Measurements from ENCODE around the gene PLK5. TPM values are rescaled to one million over a fixed set of nuclear protein-coding genes. Genes with fewer than 3 reads are reported as not detected.
A peak's percentile ranks its signal among the peaks of the same experiment; 100 is the strongest.

The PLK5 gene
- total and polyA plus RNA-seq, 7 donors = 0.32 to 0.36 TPM; not detected in 5

DNA sequence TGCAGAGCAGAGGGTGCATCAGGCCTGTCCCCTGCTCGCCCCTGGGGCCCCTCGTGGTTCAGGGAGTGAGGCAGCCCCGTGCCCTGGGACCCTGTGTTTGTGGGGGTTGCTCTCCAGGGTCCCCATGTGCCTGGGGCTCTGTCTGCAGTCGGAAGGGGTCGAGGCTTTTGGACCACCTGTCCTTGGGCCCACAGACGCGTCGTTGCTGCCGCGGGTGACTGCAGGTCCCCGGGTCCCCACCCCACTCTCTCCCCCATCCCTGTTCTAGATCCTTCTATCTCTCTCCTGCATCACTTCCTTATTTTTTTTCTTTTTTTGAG is 35.6 kb upstream of the PLK5 start:
- Histone ChIP-seq H3K27me3 (peaks cover 6 to 19% (median 9%) of the 10 kb centered on the region in 3 donors), H3K9me3 (no peaks in the 10 kb centered on the region), H3K4me1 (peaks cover 0 to 21% (median 15%) of the 10 kb centered on the region in 4 donors), H3K4me3 (no peak overlapping the region), H3K36me3 (no peaks in the 10 kb centered on the region), H3K27ac (no peak overlapping the region)
- DNase-seq = no peak
- intact Hi-C loops (cut with DNase I) = no loop called here
- WGBS, 2 donors = 69 to 92% methylated on average over 11 of the region's 11 CpGs
- TF ChIP-seq EP300 (IDR thresholded peaks at IDR 0.05) = no peak
- TF ChIP-seq CTCF (IDR thresholded peaks at IDR 0.05) = no peak
- no peak for TF ChIP-seq POLR2AphosphoS5 (IDR thresholded peaks at IDR 0.05)
- TF ChIP-seq POLR2A (IDR thresholded peaks at IDR 0.05) = no peak

DNA sequence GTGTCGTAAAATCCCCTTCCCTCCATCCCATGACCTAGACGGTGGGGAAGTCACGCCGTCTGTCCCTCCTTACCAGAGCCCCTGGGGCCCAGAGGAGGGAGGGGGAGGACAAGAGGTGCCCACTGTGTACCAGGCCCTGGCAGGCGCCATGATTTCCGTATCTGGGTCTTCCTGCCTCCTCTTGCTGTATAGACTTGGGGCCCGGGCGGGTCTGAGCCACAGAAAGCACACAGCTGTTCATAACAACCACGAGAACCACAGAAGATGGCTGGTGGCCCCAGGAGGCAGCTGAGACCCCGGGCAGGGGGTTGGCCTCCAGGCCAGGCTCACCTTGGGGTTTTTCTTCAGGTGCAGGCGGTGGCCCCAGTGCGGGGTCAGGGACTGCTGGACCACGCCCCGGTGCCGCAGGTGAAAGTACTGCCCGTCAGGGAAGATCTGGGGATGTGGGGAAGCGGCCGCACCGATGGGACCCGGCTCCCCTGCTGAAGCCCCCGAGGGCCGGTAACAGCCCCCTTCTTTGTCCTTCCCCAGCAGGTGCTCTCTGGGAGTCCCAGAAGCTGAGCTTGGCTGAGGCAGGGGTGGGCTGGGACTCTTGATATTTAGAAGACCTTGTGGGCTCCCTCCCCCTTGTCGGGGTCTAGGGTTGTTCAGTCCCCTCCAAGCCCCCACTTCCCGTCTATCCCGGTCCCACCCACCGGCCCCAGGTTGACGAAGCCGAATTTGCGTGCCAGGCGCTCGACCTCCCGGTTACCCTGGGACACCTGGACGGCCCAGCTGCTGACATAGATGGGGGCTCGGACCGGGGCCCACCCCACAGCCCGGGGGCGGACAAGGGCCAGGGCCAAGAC is 34.2 kb upstream of the PLK5 start:
- Histone ChIP-seq H3K9me3 (no peaks in the 10 kb centered on the region), H3K4me1 (peaks cover 0 to 21% (median 15%) of the 10 kb centered on the region in 4 donors), H3K27me3 (peaks cover 6 to 19% (median 9%) of the 10 kb centered on the region in 3 donors), H3K4me3 (peak overlapping the region; percentile 37 to 60 (median 54)), H3K27ac (peak overlapping the region; percentile 76 to 83 (median 80)), H3K36me3 (no peaks in the 10 kb centered on the region)
- DNase-seq = no peak
- TF ChIP-seq POLR2A (IDR thresholded peaks at IDR 0.05) (no peak), POLR2AphosphoS5 (IDR thresholded peaks at IDR 0.05) (peak in 1 of 4 donors; percentile 50)
- 14 to 17% methylated on average over 37 of the region's 37 CpGs for WGBS, 2 donors
- intact Hi-C loops (cut with DNase I) = no loop called here

- peak in 2 of 4 donors; percentile 17 to 26 for TF ChIP-seq POLR2AphosphoS5 (IDR thresholded peaks at IDR 0.05)
- TF ChIP-seq CTCF (IDR thresholded peaks at IDR 0.05) = no peak
- no peak for TF ChIP-seq POLR2A (IDR thresholded peaks at IDR 0.05)
- no peak for TF ChIP-seq EP300 (IDR thresholded peaks at IDR 0.05)
- no peaks in the 10 kb centered on the region for H3K36me3 ChIP-seq
- H3K27ac ChIP-seq = peak within 1 kb of the TSS; percentile 76 to 83 (median 80)
- WGBS, 2 donors = 1% methylated on average over 74 of the region's 74 CpGs
- intact Hi-C loops (cut with DNase I) = no loop called here
- DNase-seq = peak; percentile 100
- H3K4me3 ChIP-seq = peak within 1 kb of the TSS; percentile 37 to 60 (median 54)
- H3K27me3 ChIP-seq = peaks cover 6 to 22% (median 13%) of the 10 kb centered on the region in 3 donors
- peaks cover 0 to 21% (median 15%) of the 10 kb centered on the region in 4 donors for H3K4me1 ChIP-seq
- H3K9me3 ChIP-seq = no peaks in the 10 kb centered on the region
Measured at GRCh38 chr19:1490311-1491113, 33.4 kb upstream of the PLK5 start, which contains the start of gene PCSK4. Gene PCSK4, minus strand, starts transcription at chr19:1490350. Its CDS starts 4 bp downstream, at chr19:1490346.

DNA sequence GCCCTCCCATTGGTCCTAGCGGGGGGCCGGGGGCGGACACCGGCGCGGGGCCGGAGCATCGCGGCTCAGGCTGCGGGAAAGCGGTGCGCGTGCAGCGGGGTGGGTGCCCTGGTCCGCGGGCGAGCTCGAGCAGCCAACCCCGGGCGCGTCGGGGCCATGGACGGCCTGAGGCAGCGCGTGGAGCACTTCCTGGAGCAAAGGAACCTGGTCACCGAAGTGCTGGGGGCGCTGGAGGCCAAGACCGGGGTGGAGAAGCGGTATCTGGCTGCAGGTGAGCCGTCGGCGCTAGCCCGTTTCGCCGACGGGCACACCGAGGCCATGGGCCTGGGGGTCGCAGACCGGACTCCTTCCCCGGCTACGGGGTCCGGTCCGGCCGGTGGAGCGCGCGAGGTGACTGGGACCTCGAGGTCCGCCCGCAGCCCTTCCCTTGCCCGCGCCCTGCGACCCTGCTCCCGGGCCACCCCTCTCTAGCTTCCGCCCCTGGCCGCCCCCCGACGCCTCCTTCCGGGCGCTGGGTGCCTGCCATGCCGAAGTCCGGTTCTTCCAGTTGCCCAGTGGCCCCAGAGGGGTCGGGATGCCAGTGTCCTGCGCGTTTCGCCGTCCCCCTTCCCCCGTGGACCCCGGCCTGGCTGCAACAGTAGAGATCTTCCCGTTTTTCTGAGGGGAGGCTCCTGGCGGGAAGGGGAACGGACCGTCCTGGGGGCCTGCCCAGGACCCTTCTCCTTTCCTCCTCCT is 32.6 kb upstream of the PLK5 start, which contains the start of gene REEP6:
TSS of gene REEP6 (plus strand) at position 68 of the 735 bp plus-strand sequence. CDS start at position 157, 89 bp downstream.
- H3K9me3 ChIP-seq = no peaks in the 10 kb centered on the region
- H3K4me1 ChIP-seq = peaks cover 0 to 21% (median 15%) of the 10 kb centered on the region in 4 donors
- TF ChIP-seq POLR2AphosphoS5 (IDR thresholded peaks at IDR 0.05) (peak in 1 of 4 donors; percentile 13), CTCF (IDR thresholded peaks at IDR 0.05) (no peak)
- intact Hi-C loops (cut with DNase I) = no loop called here
- 2 to 4% methylated on average over 73 of the region's 73 CpGs for WGBS, 2 donors
- no peak for DNase-seq
- peaks cover 6 to 27% (median 15%) of the 10 kb centered on the region in 3 donors for H3K27me3 ChIP-seq
- peak within 1 kb of the TSS; percentile 37 to 60 (median 54) for H3K4me3 ChIP-seq
- peak within 1 kb of the TSS; percentile 76 to 83 (median 80) for H3K27ac ChIP-seq
- no peaks in the 10 kb centered on the region for H3K36me3 ChIP-seq
